SU-DHL-6 (cell line): Measurements from ENCODE around the gene FUT8.

ENCODE experiments used
- EZH2phosphoT487 ChIP-seq: fragments of 200-600 bp; sonication (generic), shearing (Covaris generic); conservative IDR thresholded peaks from 2 replicates; pipeline ENCODE4 v1.6.1; 2018; ENCODE audit warnings: mild to moderate bottlenecking, antibody characterized with exemption, low read length, moderate library complexity, mixed read lengths
- TF ChIP-seq, protein P1 (sequence below): fragments of 200-600 bp; sonication (generic); IDR thresholded peaks from one replicate; pipeline ENCODE4 v1.5.1; 2017; ENCODE audit warnings: antibody characterized with exemption, mild to moderate bottlenecking, low read length, moderate library complexity; ENCODE audit not compliant: insufficient read depth, poor library complexity, severe bottlenecking

GRCh38 chr14:65415613-65416012 lies 3.1 kb downstream of the FUT8 start:
- no peak for TF ChIP-seq EZH2phosphoT487
- TF ChIP-seq, protein P1, sequence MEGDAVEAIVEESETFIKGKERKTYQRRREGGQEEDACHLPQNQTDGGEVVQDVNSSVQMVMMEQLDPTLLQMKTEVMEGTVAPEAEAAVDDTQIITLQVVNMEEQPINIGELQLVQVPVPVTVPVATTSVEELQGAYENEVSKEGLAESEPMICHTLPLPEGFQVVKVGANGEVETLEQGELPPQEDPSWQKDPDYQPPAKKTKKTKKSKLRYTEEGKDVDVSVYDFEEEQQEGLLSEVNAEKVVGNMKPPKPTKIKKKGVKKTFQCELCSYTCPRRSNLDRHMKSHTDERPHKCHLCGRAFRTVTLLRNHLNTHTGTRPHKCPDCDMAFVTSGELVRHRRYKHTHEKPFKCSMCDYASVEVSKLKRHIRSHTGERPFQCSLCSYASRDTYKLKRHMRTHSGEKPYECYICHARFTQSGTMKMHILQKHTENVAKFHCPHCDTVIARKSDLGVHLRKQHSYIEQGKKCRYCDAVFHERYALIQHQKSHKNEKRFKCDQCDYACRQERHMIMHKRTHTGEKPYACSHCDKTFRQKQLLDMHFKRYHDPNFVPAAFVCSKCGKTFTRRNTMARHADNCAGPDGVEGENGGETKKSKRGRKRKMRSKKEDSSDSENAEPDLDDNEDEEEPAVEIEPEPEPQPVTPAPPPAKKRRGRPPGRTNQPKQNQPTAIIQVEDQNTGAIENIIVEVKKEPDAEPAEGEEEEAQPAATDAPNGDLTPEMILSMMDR = no peak
